A673 (cell line): Measurements from ENCODE around the gene TTC1. TPM values are rescaled to one million over a fixed set of nuclear protein-coding genes. Genes with fewer than 3 reads are reported as not detected.

Source experiments
- BruUV-seq: library from RNA; stranded (reverse); fragments of 400-500 nt; replicated peaks from 2 replicates; lab custom pipeline; 2021; lab: Mats Ljungman, UMichigan
- CTCF ChIA-PET: fragments of 300-600 bp; sonication (Branson Sonifier 250); formaldehyde crosslinking; loops from one replicate; lab custom pipeline; 2022; ENCODE audit warnings: antibody characterized with exemption; lab: Charles Lee
- POLR2A ChIA-PET: fragments of 300-600 bp; sonication (Branson Sonifier 250); formaldehyde crosslinking; loops from one replicate; lab custom pipeline; 2022; ENCODE audit warnings: antibody characterized with exemption; ENCODE audit not compliant: low non-redundant PET; lab: Charles Lee
- DNase-seq: peaks from one replicate; pipeline ENCODE4 v3.0.0-alpha.2; 2015; ENCODE audit warnings: low spot score
- H3K27ac ChIP-seq: fragments of 200-600 bp; sonication (generic); 2 replicates; pipeline ENCODE4 v1.5.1; 2016; ENCODE audit warnings: mixed run types, low read depth, mild to moderate bottlenecking, mixed read lengths, antibody characterized with exemption, low read length; ENCODE audit not compliant: poor library complexity, severe bottlenecking
- H3K27me3 ChIP-seq: fragments of 200-600 bp; sonication (generic); replicated peaks from 2 replicates; pipeline ENCODE4 v1.6.1; 2017; ENCODE audit warnings: mixed run types, low read depth, mild to moderate bottlenecking, mixed read lengths, antibody characterized with exemption, low read length; ENCODE audit not compliant: insufficient read depth, poor library complexity
- H3K36me3 ChIP-seq: fragments of 200-600 bp; sonication (generic); 2 replicates; pipeline ENCODE4 v1.6.1; 2016; ENCODE audit warnings: mixed run types, mild to moderate bottlenecking, mixed read lengths, antibody characterized with exemption, low read length; ENCODE audit not compliant: insufficient read depth, poor library complexity, severe bottlenecking
- H3K4me1 ChIP-seq: fragments of 200-600 bp; sonication (generic); 2 replicates; pipeline ENCODE4 v1.6.1; 2017; ENCODE audit warnings: mixed run types, mild to moderate bottlenecking, mixed read lengths, antibody characterized with exemption, low read length; ENCODE audit not compliant: insufficient read depth, poor library complexity, severe bottlenecking
- H3K4me3 ChIP-seq: fragments of 200-600 bp; sonication (generic); 2 replicates; pipeline ENCODE4 v1.5.1; 2016; ENCODE audit warnings: low read depth, mixed run types, mild to moderate bottlenecking, mixed read lengths, low read length; ENCODE audit not compliant: poor library complexity, severe bottlenecking
- H3K9me3 ChIP-seq: fragments of 200-600 bp; sonication (generic); 2 replicates; pipeline ENCODE4 v1.6.1; 2016; ENCODE audit warnings: mixed run types, low read depth, mild to moderate bottlenecking, mixed read lengths, antibody characterized with exemption, low read length; ENCODE audit not compliant: poor library complexity, severe bottlenecking
- CTCF ChIP-seq: fragments of 300-800, 200-600 bp; sonication (generic); conservative IDR thresholded peaks from 2 replicates; pipeline ENCODE4 v1.5.1; 2017; ENCODE audit warnings: low read depth, mild to moderate bottlenecking, antibody characterized with exemption, low read length, moderate library complexity, mixed read lengths
- EZH2 ChIP-seq: fragments of 200-600 bp; sonication (generic); IDR thresholded peaks from 2 replicates; pipeline ENCODE4 v1.6.1; 2017; ENCODE audit warnings: borderline replicate concordance, low read depth, mild to moderate bottlenecking, mixed read lengths, antibody characterized with exemption, low read length; ENCODE audit not compliant: poor library complexity, severe bottlenecking
- intact Hi-C: fragments of 100-400 bp; cut with micrococcal nuclease; formaldehyde crosslinking; loops from one replicate; pipeline ENCODE4 v1.10.0; 2022; ENCODE audit not compliant: unreplicated experiment
- total RNA-seq: library from RNA; stranded (reverse); gene quantifications from 2 replicates; pipeline ENCODE4 v1.2.3, GENCODE V29; 2021

TTC1 gene
- total RNA-seq, 1 experiment from 2014 or later: 66.5 TPM

GRCh38 chr5:159976921-159977320 is 32.0 kb upstream of the TTC1 start:
- no TSS peak for BruUV-seq
- TF ChIP-seq EZH2 (no peak), CTCF (no peak)
- Histone ChIP-seq H3K9me3 (no peaks in the 10 kb centered on the region), H3K4me3 (no peak overlapping the region), H3K36me3 (no peaks in the 10 kb centered on the region), H3K27ac (no peak overlapping the region), H3K27me3 (peaks cover 32% of the 10 kb centered on the region), H3K4me1 (no peaks in the 10 kb centered on the region)
- ChIA-PET CTCF (no interaction called here), POLR2A (no interaction called here)
- intact Hi-C loops: no loop called here
- DNase-seq: no peak

- POLR2A ChIA-PET: no interaction called here
- no peak overlapping the region for H3K27ac ChIP-seq
- H3K36me3 ChIP-seq: no peaks in the 10 kb centered on the region
- no peak overlapping the region for H3K4me3 ChIP-seq
- BruUV-seq: no TSS peak
- intact Hi-C loops: no loop called here
- no peaks in the 10 kb centered on the region for H3K9me3 ChIP-seq
- no peak for DNase-seq
- TF ChIP-seq EZH2: no peak
- TF ChIP-seq CTCF: no peak
- peaks cover 21% of the 10 kb centered on the region for H3K27me3 ChIP-seq
- CTCF ChIA-PET: no interaction called here
- no peaks in the 10 kb centered on the region for H3K4me1 ChIP-seq
Observed at GRCh38 chr5:159978358-159978757, 30.6 kb upstream of the TTC1 start.

- ChIA-PET POLR2A (no interaction called here), CTCF (no interaction called here)
- no TSS peak for BruUV-seq
- H3K27ac ChIP-seq: no peak overlapping the region
- peaks cover 39% of the 10 kb centered on the region for H3K27me3 ChIP-seq
- H3K4me1 ChIP-seq: no peaks in the 10 kb centered on the region
- intact Hi-C loops: no loop called here
- no peaks in the 10 kb centered on the region for H3K9me3 ChIP-seq
- DNase-seq: no peak
- no peaks in the 10 kb centered on the region for H3K36me3 ChIP-seq
- no peak overlapping the region for H3K4me3 ChIP-seq
- TF ChIP-seq CTCF (no peak), EZH2 (no peak)
Observed at GRCh38 chr5:159982421-159983173, 26.3 kb upstream of the TTC1 start.
